CD14-positive monocyte (primary cell): ENCODE results near the gene CD200. TPM values are rescaled to one million over a fixed set of nuclear protein-coding genes. Genes with fewer than 3 reads are reported as not detected.
A peak's percentile ranks its signal among the peaks of the same experiment; 100 is the strongest.

Experiments
- DNase-seq, 3 donors: peaks; one replicate each; pipeline ENCODE4 v3.0.0-alpha.2; 2011 to 2022
- H2AFZ ChIP-seq: 2 replicates; pipeline ENCODE4 v1.6.0; 2012; ENCODE audit warnings: mild to moderate bottlenecking, low read depth, low read length, inconsistent platforms; ENCODE audit not compliant: insufficient read depth, poor library complexity, severe bottlenecking
- H3K27ac ChIP-seq, 2 donors: 1 replicate in 1 of 2; 2 replicates in 1 of 2; pipeline ENCODE4 v1.5.1; 2012 to 2013; ENCODE audit warnings: low read length in 2 of 2, control low read depth in 1 of 2, inconsistent platforms in 1 of 2, low read depth in 1 of 2, mild to moderate bottlenecking in 1 of 2
- H3K27me3 ChIP-seq, 2 donors: one replicate each; pipeline versions ENCODE4 v1.6.0 to v1.6.1; 2011 to 2013; ENCODE audit warnings: low read length in 2 of 2; ENCODE audit not compliant: control insufficient read depth in 2 of 2, insufficient read depth in 2 of 2
- H3K36me3 ChIP-seq, 2 donors: replicated peaks in 1 of 2; 1 replicate in 1 of 2; 2 replicates in 1 of 2; pipeline versions ENCODE4 v1.5.1 to v1.6.1; 2012 to 2013; ENCODE audit warnings: low read length in 2 of 2, control low read depth in 1 of 2, inconsistent platforms in 1 of 2, mild to moderate bottlenecking in 1 of 2; ENCODE audit not compliant: insufficient read depth in 2 of 2, control insufficient read depth in 1 of 2
- H3K4me1 ChIP-seq, 2 donors: 1 replicate in 1 of 2; 2 replicates in 1 of 2; pipeline versions ENCODE4 v1.5.1 to v1.6.1; 2012 to 2013; ENCODE audit warnings: low read length in 2 of 2, control low read depth in 1 of 2, inconsistent platforms in 1 of 2, mild to moderate bottlenecking in 1 of 2, moderate library complexity in 1 of 2; ENCODE audit not compliant: insufficient read depth in 2 of 2, control insufficient read depth in 1 of 2
- H3K4me2 ChIP-seq: replicated peaks from 2 replicates; pipeline ENCODE3; 2012; ENCODE audit warnings: low read length, moderate library complexity, mild to moderate bottlenecking; ENCODE audit not compliant: poor library complexity, severe bottlenecking; ENCODE audit errors: extremely low read depth
- H3K4me3 ChIP-seq, 3 experiments: fragments of 200-600 bp in 1 of 3; sonication (generic) in 1 of 3; replicated peaks in 1 of 3; 1 replicate in 2 of 3; 2 replicates in 1 of 3; pipeline ENCODE4 v1.5.1; 2011 to 2013; ENCODE audit warnings: low read length in 3 of 3, mild to moderate bottlenecking in 3 of 3, control low read depth in 2 of 3, low read depth in 2 of 3, inconsistent platforms in 1 of 3, moderate library complexity in 1 of 3
- H3K79me2 ChIP-seq: 2 replicates; pipeline ENCODE4 v1.6.0; 2012; ENCODE audit warnings: mild to moderate bottlenecking, control low read depth, inconsistent platforms, low read length, moderate library complexity; ENCODE audit not compliant: insufficient read depth
- H3K9ac ChIP-seq: 2 replicates; pipeline ENCODE4 v1.6.0; 2017; ENCODE audit warnings: low read length, mild to moderate bottlenecking; ENCODE audit not compliant: insufficient read depth, poor library complexity, severe bottlenecking
- H3K9me3 ChIP-seq, 2 donors: replicated peaks in 1 of 2; 1 replicate in 1 of 2; 2 replicates in 1 of 2; pipeline versions ENCODE4 v1.5.1 to v1.6.1; 2012 to 2013; ENCODE audit warnings: low read length in 2 of 2, control low read depth in 1 of 2; ENCODE audit not compliant: control insufficient read depth in 1 of 2, insufficient read depth in 1 of 2
- H4K20me1 ChIP-seq: 2 replicates; pipeline ENCODE4 v1.6.0; 2012; ENCODE audit warnings: mild to moderate bottlenecking, low read length, control low read depth, moderate library complexity; ENCODE audit not compliant: insufficient read depth
- H3K27ac Mint-ChIP-seq, 7 donors: one replicate each; pipeline ENCODE4 v1.8.0; 2020; ENCODE audit warnings: mild to moderate bottlenecking in 7 of 7, mixed read lengths in 7 of 7, moderate library complexity in 6 of 7, inconsistent platforms in 2 of 7
- H3K27me3 Mint-ChIP-seq, 3 donors: one replicate each; pipeline ENCODE4 v1.8.0; 2021 to 2022; ENCODE audit warnings: low read depth in 3 of 3, mild to moderate bottlenecking in 3 of 3, mixed read lengths in 3 of 3, moderate library complexity in 3 of 3, inconsistent platforms in 1 of 3
- H3K36me3 Mint-ChIP-seq, 2 donors: one replicate each; pipeline ENCODE4 v1.8.0; 2020; ENCODE audit warnings: mixed read lengths in 2 of 2, inconsistent platforms in 1 of 2, mild to moderate bottlenecking in 1 of 2
- H3K4me1 Mint-ChIP-seq: one replicate; pipeline ENCODE4 v1.8.0; 2020; ENCODE audit warnings: mild to moderate bottlenecking, mixed read lengths
- H3K4me3 Mint-ChIP-seq, 2 donors: one replicate each; pipeline ENCODE4 v1.8.0; 2020; ENCODE audit warnings: mild to moderate bottlenecking in 2 of 2, mixed read lengths in 2 of 2, moderate library complexity in 1 of 2
- H3K9me3 Mint-ChIP-seq, 7 donors: one replicate each; pipeline ENCODE4 v1.8.0; 2020 to 2022; ENCODE audit warnings: mixed read lengths in 7 of 7, mild to moderate bottlenecking in 6 of 7, moderate library complexity in 6 of 7, inconsistent platforms in 2 of 7
- CTCF ChIP-seq: fragments of 200-600 bp; IDR thresholded peaks from one replicate; pipeline ENCODE4 v1.8.0; 2022; ENCODE audit warnings: antibody characterized with exemption, mild to moderate bottlenecking
- WGBS: methylation state at CpG from one replicate; pipeline ENCODE4 v1.1.5; 2013; ENCODE audit warnings: missing lambda C conversion rate; ENCODE audit not compliant: insufficient coverage; 5-methylcytosine and 5-hydroxymethylcytosine counted together
- intact Hi-C, 2 donors: fragments of 100-400 bp; cut with micrococcal nuclease; formaldehyde crosslinking; loops; one replicate each; pipeline versions ENCODE4 v1.15.0 to v1.15.1; 2023
- polyA plus RNA-seq, 3 donors: library from polyadenylated mRNA; depleted of rRNA in 1 of 3; unstranded in 2 of 3; stranded (reverse) in 1 of 3; fragments of 300-500 nt in 2 of 3; fragments of >200 nt in 1 of 3; fragmentation: Illumina TruSeq in 2 of 3; gene quantifications; 1 replicate in 2 of 3; 2 replicates in 1 of 3; pipeline ENCODE4 v1.2.3, GENCODE V29; 2012 to 2021

CD200 gene
- polyA plus RNA-seq, 3 donors: 0.12 to 0.13 TPM; not detected in 1

- Mint-ChIP-seq H3K27me3 (peaks cover 0 to 1% (median 0%) of the 10 kb centered on the region in 3 donors), H3K4me3 (no peak overlapping the region), H3K4me1 (peaks cover 9% of the 10 kb centered on the region), H3K9me3 (peaks cover 0 to 8% (median 4%) of the 10 kb centered on the region in 7 donors), H3K27ac (no peak overlapping the region), H3K36me3 (no peaks in the 10 kb centered on the region)
- no peaks in the 10 kb centered on the region for H4K20me1 ChIP-seq
- DNase-seq: peak in 1 of 3 donors; percentile 10
- H3K4me3 ChIP-seq: no peak overlapping the region
- intact Hi-C loops: no loop called here
- no peak overlapping the region for H2AFZ ChIP-seq
- no peak overlapping the region for H3K27ac ChIP-seq
- H3K79me2 ChIP-seq: no peaks in the 10 kb centered on the region
- H3K27me3 ChIP-seq: no peaks in the 10 kb centered on the region
- H3K9me3 ChIP-seq: peaks cover 0 to 4% of the 10 kb centered on the region in 2 donors
- 96% methylated on average over 2 of the region's 2 CpGs for WGBS
- no peak for TF ChIP-seq CTCF
- peaks cover 7 to 8% of the 10 kb centered on the region in 2 donors for H3K4me1 ChIP-seq
- no peaks in the 10 kb centered on the region for H3K36me3 ChIP-seq
- no peak overlapping the region for H3K4me2 ChIP-seq
- H3K9ac ChIP-seq: no peak overlapping the region
These were observed 18.3 kb upstream of the CD200 start for GRCh38 chr3:112314649-112315048.

- WGBS: no CpG with 5 or more reads among the region's 1 CpG
- H3K4me1 ChIP-seq: peaks cover 9 to 13% of the 10 kb centered on the region in 2 donors
- DNase-seq: no peak
- H4K20me1 ChIP-seq: no peaks in the 10 kb centered on the region
- H3K27me3 Mint-ChIP-seq: peaks cover 0 to 1% (median 0%) of the 10 kb centered on the region in 3 donors
- no peaks in the 10 kb centered on the region for H3K36me3 ChIP-seq
- H3K4me3 ChIP-seq: no peak overlapping the region
- H3K27ac ChIP-seq: no peak overlapping the region
- H3K36me3 Mint-ChIP-seq: no peaks in the 10 kb centered on the region
- no peak overlapping the region for H2AFZ ChIP-seq
- peaks cover 14% of the 10 kb centered on the region for H3K4me1 Mint-ChIP-seq
- H3K9ac ChIP-seq: no peak overlapping the region
- TF ChIP-seq CTCF: no peak
- no peak overlapping the region for H3K4me3 Mint-ChIP-seq
- peaks cover 0 to 4% of the 10 kb centered on the region in 2 donors for H3K9me3 ChIP-seq
- H3K79me2 ChIP-seq: no peaks in the 10 kb centered on the region
- intact Hi-C loops: no loop called here
- H3K27ac Mint-ChIP-seq: no peak overlapping the region
- H3K27me3 ChIP-seq: no peaks in the 10 kb centered on the region
- peaks cover 0 to 8% (median 4%) of the 10 kb centered on the region in 7 donors for H3K9me3 Mint-ChIP-seq
- no peak overlapping the region for H3K4me2 ChIP-seq
These were observed 17.2 kb upstream of the CD200 start for GRCh38 chr3:112315791-112316190.
